Fibroblast of peridontal ligament (primary cell): ENCODE results near the gene PRKRIP1.
"Not testable (repeated sequence)": the region's sequence is repeated elsewhere in the genome, so short reads cannot be mapped to it uniquely, and the experiment has no call there.

Experiments
- DNase-seq: peaks from one replicate; pipeline ENCODE4 v3.0.0-alpha.2; 2010; ENCODE audit errors: extremely low read depth

Gene PRKRIP1

GRCh38 chr7:102395873-102396709, at the start of gene PRKRIP1:
PRKRIP1 (plus strand) TSS chr7:102396363; CDS start chr7:102396412, 49 bp downstream.
- DNase-seq: peak; percentile 90

- not testable (repeated sequence) for DNase-seq
These were observed 49.2 kb upstream of the PRKRIP1 start for GRCh38 chr7:102346983-102347382.

- not testable (repeated sequence) for DNase-seq
These were observed 39.8 kb upstream of the PRKRIP1 start, which contains the start of gene SPDYE6 for GRCh38 chr7:102356344-102356743. SPDYE6 (minus strand) TSS chr7:102356444; CDS start chr7:102356023, 421 bp downstream.

GRCh38 chr7:102363549-102364393, 32.4 kb upstream of the PRKRIP1 start:
- peak; percentile 98 for DNase-seq

- not testable (repeated sequence) for DNase-seq
These were observed 31.7 kb upstream of the PRKRIP1 start for GRCh38 chr7:102364394-102364886.

GRCh38 chr7:102365390-102365789, 30.8 kb upstream of the PRKRIP1 start:
- DNase-seq: not testable (repeated sequence)

- not testable (repeated sequence) for DNase-seq
These were observed 26.1 kb upstream of the PRKRIP1 start for GRCh38 chr7:102370038-102370437.

GRCh38 chr7:102372796-102373195, 23.4 kb upstream of the PRKRIP1 start:
- not testable (repeated sequence) for DNase-seq

GRCh38 chr7:102376964-102377466, 19.1 kb upstream of the PRKRIP1 start:
- DNase-seq: no peak

- not testable (repeated sequence) for DNase-seq
These were observed 15.3 kb upstream of the PRKRIP1 start for GRCh38 chr7:102380837-102381236.

GRCh38 chr7:102381696-102382425, 14.3 kb upstream of the PRKRIP1 start:
- DNase-seq: not testable (repeated sequence)

- no peak for DNase-seq
These were observed 9.1 kb upstream of the PRKRIP1 start for GRCh38 chr7:102387064-102387463.

- DNase-seq: no peak
These were observed 6.4 kb upstream of the PRKRIP1 start for GRCh38 chr7:102389810-102390209.

- peak; percentile 71 for DNase-seq
These were observed 5.3 kb upstream of the PRKRIP1 start for GRCh38 chr7:102390697-102391484.

- no peak for DNase-seq
These were observed 3.8 kb upstream of the PRKRIP1 start for GRCh38 chr7:102392330-102392729.

GRCh38 chr7:102393467-102393866, 2.7 kb upstream of the PRKRIP1 start:
- no peak for DNase-seq

- no peak for DNase-seq
These were observed 631 bp upstream of the PRKRIP1 start for GRCh38 chr7:102395592-102395872.

GRCh38 chr7:102396710-102397019, 502 bp downstream of the PRKRIP1 start:
- DNase-seq: no peak

GRCh38 chr7:102398543-102398942, 2.4 kb downstream of the PRKRIP1 start:
- DNase-seq: no peak

GRCh38 chr7:102400360-102400759, 4.2 kb downstream of the PRKRIP1 start:
- no peak for DNase-seq

- no peak for DNase-seq
These were observed 7.4 kb downstream of the PRKRIP1 start for GRCh38 chr7:102403563-102403962.
